PC-3 (cell line): Measurements from ENCODE around the gene DTWD2. TPM values are rescaled to one million over a fixed set of nuclear protein-coding genes. Genes with fewer than 3 reads are reported as not detected.

Experiments
- ATAC-seq: fragments of 200-7000 bp; cut with Tn5 transposase; 2 replicates; pipeline ENCODE4 v1.9.1; 2020; ENCODE audit warnings: mild to moderate bottlenecking, moderate library complexity
- BruUV-seq: library from RNA; stranded (reverse); fragments of 400-500 nt; replicated peaks from 2 replicates; lab custom pipeline; 2021; lab: Mats Ljungman, UMichigan
- CTCF ChIA-PET: fragments of 300-600 bp; sonication (Branson Sonifier 250); formaldehyde crosslinking; loops from one replicate; lab custom pipeline; 2022; ENCODE audit warnings: antibody characterized with exemption; lab: Charles Lee
- POLR2A ChIA-PET: fragments of 300-600 bp; sonication (Branson Sonifier 250); formaldehyde crosslinking; loops from one replicate; lab custom pipeline; 2022; ENCODE audit warnings: antibody characterized with exemption; ENCODE audit not compliant: unreplicated experiment; lab: Charles Lee
- DNase-seq: peaks from one replicate; pipeline ENCODE4 v3.0.0-alpha.2; 2015
- H2AFZ ChIP-seq: fragments of 300-600 bp; sonication (generic); 2 replicates; pipeline ENCODE4 v1.6.0; 2016; ENCODE audit warnings: antibody characterized with exemption, low read length
- H3F3A ChIP-seq: fragments of 300-600 bp; sonication (generic); one replicate; pipeline ENCODE4 v1.6.0; 2017; ENCODE audit warnings: antibody characterized with exemption, low read length, control low read depth, mild to moderate bottlenecking; ENCODE audit not compliant: unreplicated experiment
- H3K27ac ChIP-seq: fragments of 300-600 bp; sonication (generic); 2 replicates; pipeline ENCODE4 v1.5.1; 2016; ENCODE audit warnings: mild to moderate bottlenecking, low read length
- H3K27me3 ChIP-seq: fragments of 300-600 bp; sonication (generic); 2 replicates; pipeline ENCODE4 v1.6.1; 2016; ENCODE audit warnings: low read length, mixed read lengths
- H3K36me3 ChIP-seq: fragments of 300-600 bp; sonication (generic); 2 replicates; pipeline ENCODE4 v1.6.1; 2016; ENCODE audit warnings: low read depth, mixed run types, low read length, mixed read lengths
- H3K4me1 ChIP-seq: fragments of 300-600 bp; sonication (generic); 2 replicates; pipeline ENCODE4 v1.5.1; 2016; ENCODE audit warnings: low read length; ENCODE audit not compliant: insufficient read depth
- H3K4me2 ChIP-seq: fragments of 300-600 bp; sonication (generic); 2 replicates; pipeline ENCODE4 v1.6.0; 2016; ENCODE audit warnings: low read length
- H3K4me3 ChIP-seq: fragments of 300-600 bp; sonication (generic); 2 replicates; pipeline ENCODE4 v1.5.1; 2016; ENCODE audit warnings: mild to moderate bottlenecking, low read length, mixed read lengths
- H3K79me2 ChIP-seq: fragments of 300-600 bp; sonication (generic); 2 replicates; pipeline ENCODE4 v1.6.1; 2017; ENCODE audit warnings: low read length, mixed read lengths
- H3K9ac ChIP-seq: fragments of 300-600 bp; sonication (generic); 2 replicates; pipeline ENCODE4 v1.6.0; 2016; ENCODE audit warnings: mild to moderate bottlenecking, low read length
- H3K9me2 ChIP-seq: fragments of 300-600 bp; sonication (generic); replicated peaks from 2 replicates; pipeline ENCODE4 v1.6.1; 2016; ENCODE audit warnings: mixed run types, low read length, mixed read lengths
- H3K9me3 ChIP-seq: fragments of 300-600 bp; sonication (generic); 2 replicates; pipeline ENCODE4 v1.6.1; 2016; ENCODE audit warnings: low read length, mixed read lengths
- H4K20me1 ChIP-seq: fragments of 300-600 bp; sonication (generic); 2 replicates; pipeline ENCODE4 v1.6.1; 2016; ENCODE audit warnings: low read length, mixed read lengths
- EZH2 ChIP-seq: fragments of 300-600 bp; sonication (generic); IDR thresholded peaks from one replicate; pipeline ENCODE4 v1.6.1; 2017; ENCODE audit warnings: antibody characterized with exemption, mild to moderate bottlenecking, low read length; ENCODE audit not compliant: unreplicated experiment
- EZH2phosphoT487 ChIP-seq: fragments of 300-600 bp; sonication (generic); IDR thresholded peaks from 2 replicates; pipeline ENCODE4 v1.6.1; 2018; ENCODE audit warnings: mild to moderate bottlenecking, antibody characterized with exemption, low read length, borderline replicate concordance
- intact Hi-C: fragments of 100-400 bp; cut with micrococcal nuclease; formaldehyde crosslinking; loops from 2 replicates; pipeline ENCODE4 v1.9.0; 2023
- total RNA-seq: library from RNA; depleted of rRNA; stranded (reverse); fragments of >200 nt; gene quantifications from 2 replicates; pipeline ENCODE4 v1.2.3, GENCODE V29; 2014
- TF ChIP-seq, protein P1 (sequence below): fragments of 300-600 bp; sonication (generic); conservative IDR thresholded peaks from 2 replicates; pipeline ENCODE4 v1.5.1; 2017; ENCODE audit warnings: antibody characterized with exemption, low read depth, mild to moderate bottlenecking, low read length

The DTWD2 gene
- total RNA-seq, 1 experiment from 2014 or later: 16.5 TPM

DNA sequence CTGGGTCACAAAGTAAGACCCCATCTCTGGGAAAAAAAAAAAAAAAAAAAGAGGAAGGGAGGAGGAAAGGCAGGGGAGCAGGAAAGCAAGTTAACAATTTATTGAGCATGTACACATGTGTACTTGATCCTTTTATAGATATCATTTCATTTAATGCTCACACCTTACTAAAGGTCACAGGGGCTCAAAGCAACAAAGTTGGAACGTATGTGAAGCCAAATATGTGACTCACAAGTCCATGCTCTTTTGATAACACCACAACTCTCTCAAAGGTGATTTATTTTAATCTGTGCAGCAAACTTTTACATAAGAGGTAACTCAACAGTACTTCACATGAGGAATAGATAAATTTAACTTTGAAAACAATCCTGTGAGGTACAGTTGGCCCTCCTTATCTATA is 34.4 kb upstream of the DTWD2 start:
- Histone ChIP-seq H3F3A (no peaks in the 10 kb centered on the region), H4K20me1 (no peaks in the 10 kb centered on the region), H3K36me3 (no peaks in the 10 kb centered on the region), H2AFZ (no peak overlapping the region), H3K27me3 (no peaks in the 10 kb centered on the region), H3K9me3 (no peaks in the 10 kb centered on the region), H3K9ac (no peak overlapping the region), H3K79me2 (no peaks in the 10 kb centered on the region), H3K4me1 (peaks cover 12% of the 10 kb centered on the region), H3K4me2 (no peak overlapping the region), H3K4me3 (no peak overlapping the region), H3K27ac (no peak overlapping the region), H3K9me2 (no peaks in the 10 kb centered on the region)
- POLR2A ChIA-PET: no interaction called here
- BruUV-seq: no TSS peak
- CTCF ChIA-PET: no interaction called here
- intact Hi-C loops: loop anchor here (1.0 to 5.0 kb wide), 6 partner anchors 14 to 390 kb away; partner anchors contain the start of gene DMXL1
- no peak for DNase-seq
- no peak for TF ChIP-seq EZH2phosphoT487
- TF ChIP-seq EZH2: no peak
- TF ChIP-seq, protein P1, sequence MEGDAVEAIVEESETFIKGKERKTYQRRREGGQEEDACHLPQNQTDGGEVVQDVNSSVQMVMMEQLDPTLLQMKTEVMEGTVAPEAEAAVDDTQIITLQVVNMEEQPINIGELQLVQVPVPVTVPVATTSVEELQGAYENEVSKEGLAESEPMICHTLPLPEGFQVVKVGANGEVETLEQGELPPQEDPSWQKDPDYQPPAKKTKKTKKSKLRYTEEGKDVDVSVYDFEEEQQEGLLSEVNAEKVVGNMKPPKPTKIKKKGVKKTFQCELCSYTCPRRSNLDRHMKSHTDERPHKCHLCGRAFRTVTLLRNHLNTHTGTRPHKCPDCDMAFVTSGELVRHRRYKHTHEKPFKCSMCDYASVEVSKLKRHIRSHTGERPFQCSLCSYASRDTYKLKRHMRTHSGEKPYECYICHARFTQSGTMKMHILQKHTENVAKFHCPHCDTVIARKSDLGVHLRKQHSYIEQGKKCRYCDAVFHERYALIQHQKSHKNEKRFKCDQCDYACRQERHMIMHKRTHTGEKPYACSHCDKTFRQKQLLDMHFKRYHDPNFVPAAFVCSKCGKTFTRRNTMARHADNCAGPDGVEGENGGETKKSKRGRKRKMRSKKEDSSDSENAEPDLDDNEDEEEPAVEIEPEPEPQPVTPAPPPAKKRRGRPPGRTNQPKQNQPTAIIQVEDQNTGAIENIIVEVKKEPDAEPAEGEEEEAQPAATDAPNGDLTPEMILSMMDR: no peak
- no peak for ATAC-seq

DNA sequence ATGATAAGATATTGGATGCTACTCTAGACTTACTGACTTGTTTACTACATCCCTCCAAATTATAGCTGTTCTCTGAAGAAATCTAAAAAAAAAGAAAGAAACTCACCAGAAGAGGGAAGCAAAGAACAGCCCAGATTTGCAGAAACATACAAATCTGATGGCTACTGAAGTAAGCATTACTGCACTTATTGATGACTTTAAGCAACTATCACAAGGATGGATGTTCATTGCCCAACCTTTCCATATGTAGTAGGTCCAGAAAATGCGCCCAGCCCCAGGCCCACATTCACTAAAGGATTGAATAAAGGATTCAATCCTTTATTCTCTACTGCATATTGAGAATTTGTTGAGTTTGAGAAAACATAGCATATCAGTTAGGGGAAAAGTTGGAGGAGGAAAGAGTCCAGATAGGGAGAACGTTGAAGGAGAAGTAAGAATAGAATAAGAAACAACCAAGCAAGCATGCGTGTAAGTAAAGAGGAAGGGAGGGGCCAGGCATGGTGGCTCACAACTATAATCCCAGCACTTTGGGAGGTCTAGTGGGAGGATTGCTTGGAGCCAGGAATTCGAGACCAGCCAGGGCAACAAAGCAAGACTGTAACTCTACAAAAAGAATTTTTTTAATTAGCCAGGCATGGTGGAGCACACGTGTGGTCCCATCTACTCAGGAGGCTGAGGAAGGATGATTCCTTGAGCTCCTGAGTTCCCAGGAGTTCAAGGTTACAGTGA is 33.8 kb upstream of the DTWD2 start:
- Histone ChIP-seq H3K4me2 (no peak overlapping the region), H4K20me1 (no peaks in the 10 kb centered on the region), H3K9me2 (no peaks in the 10 kb centered on the region), H3K27me3 (no peaks in the 10 kb centered on the region), H3K27ac (no peak overlapping the region), H3K9ac (no peak overlapping the region), H3K4me3 (no peak overlapping the region), H3K9me3 (no peaks in the 10 kb centered on the region), H2AFZ (no peak overlapping the region), H3K4me1 (peaks cover 16% of the 10 kb centered on the region), H3K79me2 (no peaks in the 10 kb centered on the region), H3F3A (no peaks in the 10 kb centered on the region), H3K36me3 (no peaks in the 10 kb centered on the region)
- intact Hi-C loops: loop anchor here (1.0 to 5.0 kb wide), 6 partner anchors 15 to 390 kb away; partner anchors contain the start of gene DMXL1
- TF ChIP-seq EZH2 (no peak), EZH2phosphoT487 (no peak)
- TF ChIP-seq, protein P1: peak; percentile 67
- CTCF ChIA-PET: interaction anchor here (0.7 to 1.2 kb wide), 3 partner anchors 33 to 389 kb away, joined by 3 to 12 read pairs (median 6); partner anchors contain the start of gene DMXL1
- BruUV-seq: no TSS peak
- DNase-seq: peak; percentile 50
- ATAC-seq: peak; percentile 25; the same call in 1 of the 2 replicates
- POLR2A ChIA-PET: no interaction called here

DNA sequence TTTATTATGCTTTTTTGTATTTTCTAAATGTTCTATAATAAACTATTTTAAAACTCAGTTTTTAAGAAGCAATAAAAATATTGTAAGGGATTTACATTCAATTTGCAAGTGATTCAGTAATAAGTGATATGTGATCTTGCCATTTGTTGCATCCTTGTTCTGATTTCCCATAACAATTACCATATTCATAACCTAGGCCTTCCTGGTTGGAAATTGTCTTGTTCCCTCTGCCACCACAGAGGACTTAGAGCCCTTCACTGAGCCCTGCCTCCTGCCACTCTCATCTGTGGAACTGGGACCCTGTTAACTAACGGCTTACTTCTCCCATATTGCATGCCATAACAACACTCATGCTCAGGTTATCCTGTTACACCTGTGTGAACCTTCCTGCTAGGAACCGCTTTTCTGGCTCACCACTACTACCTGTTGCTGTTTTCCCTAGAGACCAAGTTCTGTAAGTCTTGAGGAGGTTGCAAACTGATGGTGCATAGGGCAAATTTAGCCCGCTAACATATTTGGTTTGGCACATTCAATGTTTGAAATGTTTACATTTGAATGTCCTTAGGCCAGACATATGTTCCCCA is 32.9 kb upstream of the DTWD2 start:
- Histone ChIP-seq H3K4me2 (no peak overlapping the region), H3K9me3 (no peaks in the 10 kb centered on the region), H3K9ac (no peak overlapping the region), H3K27me3 (no peaks in the 10 kb centered on the region), H3K36me3 (no peaks in the 10 kb centered on the region), H3K27ac (no peak overlapping the region), H3K9me2 (no peaks in the 10 kb centered on the region), H4K20me1 (no peaks in the 10 kb centered on the region), H3K4me3 (no peak overlapping the region), H3K79me2 (no peaks in the 10 kb centered on the region), H2AFZ (no peak overlapping the region), H3F3A (no peaks in the 10 kb centered on the region), H3K4me1 (peaks cover 16% of the 10 kb centered on the region)
- TF ChIP-seq EZH2phosphoT487 (no peak), EZH2 (no peak)
- TF ChIP-seq, protein P1: no peak
- ATAC-seq (no peak), DNase-seq (no peak)
- BruUV-seq: no TSS peak
- intact Hi-C loops: loop anchor here (5.0 kb wide), 4 partner anchors 51 to 316 kb away; partner anchors contain the start of gene DMXL1
- POLR2A ChIA-PET: no interaction called here
- CTCF ChIA-PET: interaction anchor here (1.0 to 1.2 kb wide), 2 partner anchors 49 to 390 kb away, joined by 6 to 12 read pairs; partner anchors contain the start of gene DMXL1
